AG09319 (cell line): ENCODE data around the gene TCF19.

ENCODE experiments used
- DNase-seq: peaks from one replicate; pipeline ENCODE4 v3.0.0-alpha.2; 2010; ENCODE audit warnings: low read depth; ENCODE audit errors: extremely low read depth
- CTCF ChIP-seq: IDR thresholded peaks from 2 replicates; pipeline ENCODE4 v1.5.1; 2011; ENCODE audit warnings: low read depth, mild to moderate bottlenecking, inconsistent platforms, low read length, moderate library complexity

The TCF19 gene

GRCh38 chr6:31122791-31123706 lies 35.3 kb upstream of the TCF19 start:
- no peak for DNase-seq
- TF ChIP-seq CTCF: no peak

GRCh38 chr6:31125162-31125561 lies 33.2 kb upstream of the TCF19 start:
- DNase-seq: no peak

GRCh38 chr6:31125586-31126363 lies 32.6 kb upstream of the TCF19 start:
- no peak for DNase-seq
- TF ChIP-seq CTCF: no peak

More at GRCh38 chr6:31125162-31125561, 33.2 kb upstream of the TCF19 start:
- no peak for TF ChIP-seq CTCF

DNA sequence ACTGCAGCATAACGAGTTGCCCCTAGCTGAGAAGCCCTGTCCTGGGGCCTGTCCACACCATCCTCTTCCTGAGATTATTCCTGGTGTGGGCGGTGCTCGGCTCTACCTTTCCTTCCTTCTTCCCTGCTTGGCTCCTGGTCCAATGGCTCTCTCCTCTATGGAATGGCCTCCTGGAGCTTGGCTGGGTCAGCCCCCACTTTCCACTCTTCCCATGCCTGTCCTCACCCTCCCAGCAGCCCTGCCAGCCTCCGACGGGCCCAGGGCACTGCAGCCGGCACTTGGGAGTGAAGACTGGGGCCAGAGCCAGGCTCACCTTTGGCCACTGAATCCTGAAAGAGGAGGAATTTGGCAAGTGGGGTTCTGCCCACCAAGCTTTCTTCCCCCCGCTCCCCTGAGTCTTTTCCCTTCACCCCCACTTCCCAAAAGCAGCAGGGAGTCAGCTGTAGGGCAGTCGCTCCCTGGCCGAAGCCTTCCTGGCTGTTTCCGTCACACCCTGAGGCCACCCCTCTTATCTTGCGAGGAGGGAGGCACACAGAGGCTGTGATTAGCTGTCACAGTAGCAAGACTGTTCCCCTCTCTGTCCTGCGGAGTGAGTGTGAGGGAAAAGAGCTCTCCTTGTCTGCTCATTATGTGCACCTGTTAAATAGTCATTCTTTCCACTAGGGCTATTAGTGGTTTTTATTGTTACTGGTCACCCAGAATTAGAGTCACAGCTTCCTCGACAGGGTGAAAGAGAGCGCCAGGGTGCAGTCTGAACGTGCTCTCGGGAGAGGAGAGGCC lies 31.8 kb upstream of the TCF19 start:
- no peak for TF ChIP-seq CTCF
- no peak for DNase-seq

DNA sequence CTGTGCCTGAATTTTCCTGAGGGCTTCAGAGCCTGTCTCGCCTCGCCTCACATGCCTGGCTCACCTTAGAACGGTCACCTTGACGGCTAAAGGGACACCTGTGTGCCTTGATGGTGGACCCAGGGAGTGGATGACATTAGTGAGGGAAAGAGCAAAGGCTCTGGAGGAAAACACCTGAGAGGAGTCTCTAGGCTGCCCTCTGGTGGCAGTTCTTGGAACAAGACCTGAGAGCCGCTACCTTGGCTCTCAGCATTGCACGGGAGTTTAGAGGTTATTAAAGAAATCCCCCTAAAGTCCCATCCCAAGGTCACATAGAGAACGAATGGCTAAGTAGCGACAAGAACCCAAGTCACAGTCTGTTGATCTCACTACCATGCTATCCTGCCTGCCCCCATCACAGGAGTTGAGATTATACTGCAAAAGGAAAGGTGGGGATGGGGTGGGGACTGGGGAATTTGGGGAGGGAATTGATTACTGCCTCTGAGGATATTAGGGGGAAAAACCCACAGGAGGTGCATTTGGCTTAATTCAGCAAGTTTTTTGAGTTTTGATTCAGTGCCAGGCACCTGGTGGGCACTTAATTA lies 30.2 kb upstream of the TCF19 start:
- TF ChIP-seq CTCF: peak; percentile 87
- DNase-seq: no peak

GRCh38 chr6:31129130-31129529 lies 29.3 kb upstream of the TCF19 start:
- DNase-seq: no peak
- TF ChIP-seq CTCF: no peak
